MCF 10A (cell line): Measurements from ENCODE around the gene FOXF1. TPM values are rescaled to one million over a fixed set of nuclear protein-coding genes. Genes with fewer than 3 reads are reported as not detected.

Experiments
- BruUV-seq: library from RNA; stranded (reverse); fragments of 400-500 nt; replicated peaks from 2 replicates; lab custom pipeline; 2021; lab: Mats Ljungman, UMichigan
- CTCF ChIA-PET: fragments of 300-600 bp; sonication (Branson Sonifier 250); formaldehyde crosslinking; extraction: SDS; loops from one replicate; lab custom pipeline; 2021; ENCODE audit warnings: antibody characterized with exemption, inconsistent platforms; lab: Yijun Ruan, JAX
- POLR2A ChIA-PET: fragments of 300-600, 350-650 bp; sonication (Branson Sonifier 250); formaldehyde crosslinking; extraction: SDS; loops from one replicate; lab custom pipeline; 2020; ENCODE audit warnings: antibody characterized with exemption, inconsistent platforms; lab: Yijun Ruan, JAX
- DNase-seq: peaks from one replicate; pipeline ENCODE4 v3.0.0-alpha.2; 2018; ENCODE audit not compliant: unreplicated experiment
- H3K27ac Mint-ChIP-seq: one replicate; pipeline ENCODE4 v1.8.0; 2022; ENCODE audit warnings: mild to moderate bottlenecking, low read depth, mixed read lengths; ENCODE audit not compliant: unreplicated experiment
- H3K27me3 Mint-ChIP-seq: one replicate; pipeline ENCODE4 v1.8.0; 2022; ENCODE audit warnings: mixed read lengths; ENCODE audit not compliant: insufficient read depth, unreplicated experiment
- H3K36me3 Mint-ChIP-seq: one replicate; pipeline ENCODE4 v1.8.0; 2022; ENCODE audit warnings: mild to moderate bottlenecking, moderate library complexity, mixed read lengths; ENCODE audit not compliant: insufficient read depth, unreplicated experiment
- H3K4me1 Mint-ChIP-seq: one replicate; pipeline ENCODE4 v1.8.0; 2022; ENCODE audit warnings: mixed read lengths; ENCODE audit not compliant: insufficient read depth, unreplicated experiment
- H3K4me3 Mint-ChIP-seq: one replicate; pipeline ENCODE4 v1.8.0; 2022; ENCODE audit warnings: mild to moderate bottlenecking, moderate library complexity, mixed read lengths; ENCODE audit not compliant: unreplicated experiment
- H3K9me3 Mint-ChIP-seq: one replicate; pipeline ENCODE4 v1.8.0; 2022; ENCODE audit warnings: mixed read lengths; ENCODE audit not compliant: unreplicated experiment
- intact Hi-C: fragments of 100-400 bp; cut with micrococcal nuclease; formaldehyde crosslinking; loops from 2 replicates; pipeline ENCODE4 v1.14.1; 2022
- total RNA-seq: library from RNA; stranded (reverse); gene quantifications from 2 replicates; pipeline ENCODE4 v1.2.3, GENCODE V29; 2022
- TF ChIP-seq, protein P1 (sequence below): fragments of 200-600 bp; IDR thresholded peaks from one replicate; pipeline ENCODE4 v1.8.0; 2022; ENCODE audit warnings: antibody characterized with exemption, mild to moderate bottlenecking; ENCODE audit not compliant: unreplicated experiment

The FOXF1 gene
- total RNA-seq, 1 experiment from 2014 or later = not detected

DNA sequence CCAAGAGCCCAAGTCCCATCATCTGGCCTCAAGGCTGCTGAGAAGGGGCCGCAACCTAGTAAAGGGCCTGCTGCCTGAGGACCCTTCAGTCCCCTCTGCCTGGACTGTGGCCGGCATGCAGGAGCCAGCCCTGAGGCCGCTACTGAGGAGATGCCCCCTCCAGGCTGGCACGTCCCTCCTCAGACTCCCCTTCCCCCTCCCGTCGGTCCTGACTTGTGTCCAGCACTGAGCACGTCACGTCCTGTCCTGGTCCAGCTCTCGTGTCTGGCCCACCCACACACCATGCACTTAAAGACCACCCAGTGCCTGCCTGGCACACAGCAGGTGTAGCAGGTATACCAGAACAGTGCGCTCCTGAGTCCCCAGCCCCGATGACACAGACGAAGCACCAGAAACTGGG lies 35.2 kb downstream of the FOXF1 start:
- no peak overlapping the region for H3K27ac Mint-ChIP-seq
- intact Hi-C loops = no loop called here
- H3K4me1 Mint-ChIP-seq = no peaks in the 10 kb centered on the region
- H3K36me3 Mint-ChIP-seq = peaks cover 43% of the 10 kb centered on the region
- no peak for DNase-seq
- TF ChIP-seq, protein P1, sequence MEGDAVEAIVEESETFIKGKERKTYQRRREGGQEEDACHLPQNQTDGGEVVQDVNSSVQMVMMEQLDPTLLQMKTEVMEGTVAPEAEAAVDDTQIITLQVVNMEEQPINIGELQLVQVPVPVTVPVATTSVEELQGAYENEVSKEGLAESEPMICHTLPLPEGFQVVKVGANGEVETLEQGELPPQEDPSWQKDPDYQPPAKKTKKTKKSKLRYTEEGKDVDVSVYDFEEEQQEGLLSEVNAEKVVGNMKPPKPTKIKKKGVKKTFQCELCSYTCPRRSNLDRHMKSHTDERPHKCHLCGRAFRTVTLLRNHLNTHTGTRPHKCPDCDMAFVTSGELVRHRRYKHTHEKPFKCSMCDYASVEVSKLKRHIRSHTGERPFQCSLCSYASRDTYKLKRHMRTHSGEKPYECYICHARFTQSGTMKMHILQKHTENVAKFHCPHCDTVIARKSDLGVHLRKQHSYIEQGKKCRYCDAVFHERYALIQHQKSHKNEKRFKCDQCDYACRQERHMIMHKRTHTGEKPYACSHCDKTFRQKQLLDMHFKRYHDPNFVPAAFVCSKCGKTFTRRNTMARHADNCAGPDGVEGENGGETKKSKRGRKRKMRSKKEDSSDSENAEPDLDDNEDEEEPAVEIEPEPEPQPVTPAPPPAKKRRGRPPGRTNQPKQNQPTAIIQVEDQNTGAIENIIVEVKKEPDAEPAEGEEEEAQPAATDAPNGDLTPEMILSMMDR = no peak
- POLR2A ChIA-PET = no interaction called here
- no TSS peak for BruUV-seq
- no peaks in the 10 kb centered on the region for H3K9me3 Mint-ChIP-seq
- no peak overlapping the region for H3K4me3 Mint-ChIP-seq
- CTCF ChIA-PET = interaction anchor here (0.7 kb wide), 2 partner anchors 552 to 830 kb away, joined by 3 to 4 read pairs; no protein-coding TSS in a partner anchor
- no peaks in the 10 kb centered on the region for H3K27me3 Mint-ChIP-seq

DNA sequence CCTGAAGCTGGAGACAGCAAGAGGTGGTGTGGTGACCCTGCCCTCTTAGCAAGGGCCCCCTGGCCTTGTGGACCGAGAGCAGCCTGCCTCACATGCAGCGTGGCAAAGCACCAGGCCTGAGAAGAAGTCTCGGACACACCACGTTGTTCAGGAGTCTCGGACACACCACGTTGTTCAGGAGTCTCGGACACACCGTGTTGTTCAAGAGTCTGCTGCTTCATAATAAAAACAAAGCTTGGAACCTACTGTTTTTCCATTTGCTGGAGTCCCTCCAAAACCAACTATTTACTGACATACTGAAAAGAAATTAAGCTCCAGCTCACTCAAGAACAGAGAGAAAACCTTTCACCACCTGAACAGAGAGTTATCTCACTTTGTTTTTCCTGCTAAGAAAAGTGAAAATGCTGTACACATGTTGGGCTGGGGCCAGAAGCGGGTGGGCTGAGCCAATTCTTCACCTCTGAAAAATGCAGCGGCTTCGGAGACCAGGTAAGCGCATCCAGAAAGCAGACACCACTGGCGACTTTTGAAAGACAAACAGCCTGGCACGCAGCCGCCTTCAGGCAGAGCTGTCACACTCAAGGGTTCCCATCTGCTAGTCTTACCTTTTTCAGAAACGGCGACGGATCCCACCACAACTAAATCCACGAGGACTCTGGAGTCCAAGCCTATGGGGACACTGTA lies 35.8 kb downstream of the FOXF1 start:
- H3K9me3 Mint-ChIP-seq = no peaks in the 10 kb centered on the region
- intact Hi-C loops = no loop called here
- DNase-seq = no peak
- CTCF ChIA-PET = no interaction called here
- TF ChIP-seq, protein P1 = no peak
- H3K4me1 Mint-ChIP-seq = no peaks in the 10 kb centered on the region
- POLR2A ChIA-PET = no interaction called here
- H3K36me3 Mint-ChIP-seq = peaks cover 36% of the 10 kb centered on the region
- BruUV-seq = no TSS peak
- no peak overlapping the region for H3K4me3 Mint-ChIP-seq
- no peak overlapping the region for H3K27ac Mint-ChIP-seq
- H3K27me3 Mint-ChIP-seq = no peaks in the 10 kb centered on the region

DNA sequence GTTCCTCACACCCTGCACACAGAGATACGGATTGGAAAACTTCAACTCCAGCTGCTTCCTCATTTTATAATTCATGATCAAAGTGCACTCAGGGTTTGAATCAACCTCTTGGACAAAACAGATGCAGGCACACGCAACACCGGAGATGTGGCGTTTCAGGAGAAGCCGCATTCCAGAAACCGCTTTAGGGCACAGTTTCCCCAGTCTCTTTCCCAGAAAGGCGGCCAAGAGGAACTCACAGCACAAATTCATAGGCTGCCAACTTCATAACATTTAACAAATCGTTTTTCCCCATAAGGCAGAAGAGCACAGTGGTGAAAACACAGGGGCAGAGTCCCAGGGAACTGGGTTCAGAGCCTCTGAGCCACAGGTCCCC lies 36.3 kb downstream of the FOXF1 start:
- no peak for DNase-seq
- H3K4me3 Mint-ChIP-seq = no peak overlapping the region
- CTCF ChIA-PET = no interaction called here
- intact Hi-C loops = no loop called here
- H3K27ac Mint-ChIP-seq = no peak overlapping the region
- BruUV-seq = no TSS peak
- no peaks in the 10 kb centered on the region for H3K4me1 Mint-ChIP-seq
- H3K36me3 Mint-ChIP-seq = peaks cover 31% of the 10 kb centered on the region
- H3K27me3 Mint-ChIP-seq = no peaks in the 10 kb centered on the region
- TF ChIP-seq, protein P1 = no peak
- no peaks in the 10 kb centered on the region for H3K9me3 Mint-ChIP-seq
- POLR2A ChIA-PET = no interaction called here

DNA sequence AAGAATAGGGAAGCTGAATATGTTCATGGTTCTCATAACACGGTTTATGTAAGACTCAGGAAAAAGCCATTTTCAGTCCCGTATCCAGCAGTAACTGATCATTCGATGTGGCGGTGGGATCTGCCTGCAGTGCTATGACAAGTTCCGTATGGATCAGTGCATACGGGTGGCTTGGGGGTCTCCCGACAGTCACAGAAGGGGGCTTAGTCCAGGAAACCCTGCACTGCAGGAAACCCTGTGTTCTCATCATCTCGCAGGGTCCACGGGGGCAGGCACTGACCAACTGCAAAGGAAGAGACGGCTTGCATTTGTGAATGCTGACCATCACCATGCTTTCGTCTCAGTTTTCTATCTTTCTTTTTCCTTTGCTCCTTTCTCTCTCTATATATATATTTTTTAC lies 37.0 kb downstream of the FOXF1 start:
- peaks cover 25% of the 10 kb centered on the region for H3K36me3 Mint-ChIP-seq
- intact Hi-C loops = no loop called here
- POLR2A ChIA-PET = no interaction called here

More for the DNA sequence above, 37.0 kb downstream of the FOXF1 start:
- H3K9me3 Mint-ChIP-seq = no peaks in the 10 kb centered on the region
- H3K4me3 Mint-ChIP-seq = no peak overlapping the region
- no peak overlapping the region for H3K27ac Mint-ChIP-seq
- no peaks in the 10 kb centered on the region for H3K4me1 Mint-ChIP-seq
- TF ChIP-seq, protein P1 = no peak
- H3K27me3 Mint-ChIP-seq = no peaks in the 10 kb centered on the region
- no TSS peak for BruUV-seq
- CTCF ChIA-PET = no interaction called here
- no peak for DNase-seq
